ENCODE data around the gene RAB13.

The RAB13 gene

DNA sequence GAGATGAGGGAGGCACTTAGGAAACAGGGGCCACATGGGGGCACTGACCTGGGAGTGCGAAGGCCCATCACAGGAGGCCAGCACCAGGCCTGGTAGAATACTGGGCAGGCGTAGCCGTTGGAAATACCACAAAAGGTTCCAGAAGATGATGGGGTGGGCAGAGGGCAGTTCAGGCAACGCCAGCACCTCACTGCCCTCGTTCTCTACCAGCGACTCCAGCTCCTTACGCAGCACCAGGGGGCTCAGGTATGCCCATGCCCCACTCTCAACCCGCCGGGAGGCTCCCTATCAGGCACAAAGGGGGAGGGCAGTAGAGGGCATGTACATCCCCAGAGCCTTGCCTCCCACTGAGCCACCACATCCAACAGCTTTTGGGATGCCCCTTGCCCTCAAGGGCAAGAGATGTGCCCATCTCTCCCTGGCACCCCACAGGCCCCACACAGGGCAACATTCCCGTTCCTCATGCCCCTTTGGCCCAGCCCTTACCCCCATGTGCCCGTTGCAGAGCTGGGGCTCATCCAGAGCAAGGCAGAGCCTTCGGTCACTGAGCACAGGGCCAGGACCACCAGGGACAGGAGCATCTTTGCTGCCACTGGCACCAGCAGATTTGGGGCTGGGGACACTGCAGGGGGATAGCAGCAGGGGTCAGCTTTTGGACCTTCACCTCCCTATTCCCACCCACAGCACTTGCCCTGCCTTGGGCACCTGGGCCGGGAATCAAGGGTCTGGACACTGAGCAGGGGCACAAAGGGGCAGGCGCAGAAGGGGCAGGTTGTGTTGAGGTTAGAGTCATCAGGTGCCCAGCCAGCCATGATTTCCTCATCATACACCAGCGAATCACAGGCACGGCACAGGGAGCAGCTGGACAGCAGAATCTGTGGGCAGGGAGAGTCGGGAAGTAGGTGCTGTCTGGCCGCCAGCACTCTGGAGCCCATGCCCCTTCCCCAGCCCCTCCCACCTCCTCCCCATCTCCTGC lies 53.7 kb downstream of the RAB13 start:
- DNase-seq: no peak

Measured in HCEC 1CT (cell line).